Stimulated activated CD4-positive, alpha-beta T cell treated with anti-CD3 and anti-CD28 coated beads, Interleukin-4, amount 100 ng/mL, for 24 hours (primary cell): Measurements from ENCODE around the gene LLGL2.

Source experiments
- DNase-seq: peaks from one replicate; pipeline ENCODE4 v3.0.0-alpha.2; 2020

Gene LLGL2

GRCh38 chr17:75552425-75553294, 27.2 kb downstream of the LLGL2 start:
- no peak for DNase-seq

DNA sequence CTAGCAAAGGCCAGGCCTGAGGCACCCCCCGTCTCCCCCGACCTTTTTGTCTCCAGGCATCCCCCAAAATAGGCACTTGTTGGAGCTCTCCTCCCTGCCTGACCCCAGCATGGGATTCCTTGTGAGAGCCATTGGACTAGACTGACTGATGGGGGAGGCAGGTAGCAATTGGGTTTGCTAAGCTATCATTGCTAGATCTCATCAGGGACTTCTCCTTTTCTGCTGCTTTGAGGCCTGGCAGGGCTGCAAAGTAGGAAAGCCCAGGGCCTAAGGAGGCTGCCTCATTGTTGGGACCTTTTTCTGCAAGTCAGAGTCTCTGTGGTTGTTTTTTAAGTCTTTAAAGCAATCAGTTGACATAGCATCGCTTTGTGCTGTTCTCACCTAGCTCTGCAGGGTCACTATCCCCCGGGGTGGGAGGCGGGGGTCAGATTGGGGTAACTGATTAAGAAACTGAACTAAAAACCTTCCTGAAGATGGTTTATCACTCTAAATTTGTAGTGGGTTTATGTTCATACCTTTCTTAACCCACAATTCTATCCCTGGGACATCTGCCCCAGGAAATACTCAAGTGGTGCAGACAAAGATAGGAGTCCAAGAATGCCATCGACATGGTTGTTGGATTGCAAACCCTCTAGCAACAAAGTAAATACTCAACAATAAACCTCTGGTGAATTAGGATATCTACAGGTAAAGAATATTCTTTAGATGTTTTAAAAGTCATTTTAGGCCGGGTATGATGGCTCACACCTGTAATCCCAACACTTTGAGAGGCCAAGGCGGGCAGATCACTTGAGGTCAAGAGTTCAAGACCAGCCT, 28.0 kb downstream of the LLGL2 start:
- no peak for DNase-seq

- DNase-seq = no peak
These were observed 30.2 kb downstream of the LLGL2 start for GRCh38 chr17:75555679-75556153.

DNA sequence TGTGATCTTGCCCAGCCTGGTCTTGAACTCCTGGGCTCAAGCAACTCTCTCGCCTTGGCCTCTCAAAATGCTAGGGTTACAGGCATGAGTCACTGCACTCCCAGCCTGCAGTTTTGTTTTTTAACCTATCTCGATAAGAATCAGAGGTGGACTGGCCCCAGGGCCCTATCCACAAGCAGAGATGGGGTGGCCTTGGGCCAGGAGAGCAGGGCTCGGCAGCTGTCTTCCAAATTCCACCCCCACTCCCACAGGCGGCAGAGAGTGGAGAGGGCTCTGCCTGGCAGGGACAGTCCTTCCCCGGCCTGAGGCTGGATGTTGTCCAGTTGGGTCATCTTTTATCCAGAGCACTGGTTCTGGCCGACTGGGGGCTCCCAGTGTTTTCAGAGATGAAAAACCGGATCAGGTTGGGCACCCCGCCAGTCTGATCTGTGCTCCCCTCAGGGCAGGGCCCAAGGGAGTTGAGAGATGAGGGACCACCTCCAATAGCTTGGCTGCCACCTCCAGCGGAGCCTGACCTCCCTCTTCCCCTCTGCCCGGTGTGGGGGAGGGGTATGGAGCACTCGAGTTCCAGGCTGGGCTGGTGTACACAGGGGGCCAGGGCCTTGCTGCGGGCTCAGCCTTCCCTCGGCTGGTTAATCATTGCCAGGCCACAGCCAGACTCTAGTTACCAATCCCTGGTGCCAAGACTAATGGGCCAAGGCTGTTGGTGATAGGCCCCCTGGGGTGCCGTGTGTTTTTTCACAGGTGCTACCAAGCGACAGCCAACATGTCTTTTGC, 31.8 kb downstream of the LLGL2 start:
- DNase-seq = no peak

- DNase-seq = no peak
These were observed 32.6 kb downstream of the LLGL2 start for GRCh38 chr17:75557852-75558665.

DNA sequence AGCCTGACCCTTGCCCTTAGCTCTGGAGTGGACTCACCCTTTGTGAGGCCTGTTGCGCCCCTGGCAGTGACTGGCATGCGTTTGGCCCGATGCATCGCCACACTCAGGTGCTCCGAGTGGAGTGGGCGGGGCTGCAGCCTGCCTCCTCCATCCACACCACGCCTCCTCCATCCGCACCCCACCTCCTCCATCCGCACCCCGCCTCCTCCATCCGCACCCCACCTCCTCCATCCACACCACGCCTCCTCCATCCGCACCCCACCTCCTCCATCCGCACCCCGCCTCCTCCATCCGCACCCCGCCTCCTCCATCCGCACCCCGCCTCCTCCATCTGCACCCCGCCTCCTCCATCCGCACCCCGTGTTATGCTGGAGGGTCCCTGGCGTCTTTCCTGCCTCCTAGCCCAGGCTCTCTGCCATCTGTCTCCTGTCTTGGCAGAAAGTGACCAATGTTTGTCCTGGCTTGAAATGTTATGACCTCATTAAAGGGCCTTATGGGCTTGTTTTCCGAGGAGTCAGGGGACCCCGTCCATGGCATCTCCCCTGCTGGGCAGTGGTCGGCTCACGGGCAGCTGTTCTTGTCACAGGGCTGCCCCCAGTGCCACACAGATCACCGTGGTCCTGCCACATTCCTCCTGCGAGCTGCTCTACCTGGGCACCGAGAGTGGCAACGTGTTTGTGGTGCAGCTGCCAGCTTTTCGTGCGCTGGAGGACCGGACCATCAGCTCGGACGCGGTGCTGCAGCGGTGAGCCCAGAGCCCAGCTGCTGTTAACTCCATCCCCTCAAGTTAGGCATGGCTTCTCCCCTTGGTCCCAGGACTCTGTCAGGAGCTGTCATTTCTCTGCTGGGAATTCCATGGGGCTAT, 33.4 kb downstream of the LLGL2 start:
- no peak for DNase-seq

DNA sequence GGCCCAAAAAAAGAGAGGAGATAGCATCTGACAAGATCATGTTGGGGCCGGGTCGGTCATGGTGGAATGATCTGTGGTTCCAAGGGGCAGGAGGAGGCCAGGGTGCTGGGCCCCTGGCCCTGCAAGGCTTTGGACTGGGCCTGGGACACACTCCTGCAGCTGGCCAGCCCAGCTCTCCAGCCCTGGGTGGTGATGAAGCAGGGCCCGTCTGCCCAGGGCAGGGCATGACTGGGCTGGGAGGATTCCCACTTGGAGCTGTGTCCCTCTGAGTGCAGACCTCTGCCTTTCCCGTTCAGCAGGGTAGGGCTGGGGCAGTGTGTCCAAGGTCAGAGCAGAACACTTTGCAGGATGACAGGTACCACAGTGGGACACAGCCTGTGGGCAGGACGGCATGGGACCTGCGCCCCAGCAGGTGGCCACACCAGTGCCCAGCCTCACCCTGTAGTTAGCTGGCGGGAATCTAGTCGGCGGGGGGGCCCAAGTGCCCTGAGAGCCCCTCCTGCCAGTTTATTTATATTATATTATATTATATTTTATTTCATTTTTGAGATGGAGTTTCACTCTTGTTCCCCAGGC, 34.5 kb downstream of the LLGL2 start:
- no peak for DNase-seq

GRCh38 chr17:75561927-75562603, 36.6 kb downstream of the LLGL2 start:
- no peak for DNase-seq

GRCh38 chr17:75563063-75563758, 37.7 kb downstream of the LLGL2 start:
- DNase-seq = no peak

DNA sequence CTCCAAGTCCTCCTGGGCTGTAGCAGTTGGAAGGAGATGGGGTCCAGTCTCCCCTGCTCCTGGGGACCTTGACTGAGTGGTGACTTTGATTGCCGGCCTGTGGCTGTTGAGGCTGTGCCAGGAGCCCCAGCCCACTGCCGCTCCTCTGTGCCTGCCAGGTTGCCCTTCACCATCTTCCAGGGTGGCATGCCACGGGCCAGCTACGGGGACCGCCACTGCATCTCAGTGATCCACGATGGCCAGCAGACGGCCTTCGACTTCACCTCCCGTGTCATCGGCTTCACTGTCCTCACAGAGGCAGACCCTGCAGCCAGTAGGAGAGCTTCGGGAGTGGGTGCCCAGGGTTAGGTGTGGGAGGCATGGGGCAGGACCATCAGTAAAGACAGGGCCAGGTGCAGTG, 38.7 kb downstream of the LLGL2 start:
- DNase-seq = no peak

DNA sequence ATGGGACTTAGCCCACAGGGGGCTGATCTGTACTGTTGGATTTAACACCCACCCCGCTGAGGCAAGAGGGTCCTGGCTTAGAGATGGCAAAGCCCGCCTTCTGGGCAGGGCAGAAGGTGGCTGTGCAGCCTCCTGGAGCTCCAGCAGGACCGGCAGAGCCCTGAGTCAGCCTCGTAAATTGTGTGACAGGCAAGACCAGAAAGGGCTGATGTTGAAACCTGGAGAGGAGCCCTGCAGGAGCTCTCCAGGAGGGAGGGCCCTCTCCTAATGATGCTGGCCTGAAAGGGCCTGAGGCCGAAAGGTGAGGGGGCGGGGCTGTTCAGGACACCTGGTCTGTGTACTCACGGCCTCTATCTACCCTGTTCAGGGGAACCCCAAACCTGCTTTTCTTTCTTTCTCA, 39.6 kb downstream of the LLGL2 start:
- no peak for DNase-seq

DNA sequence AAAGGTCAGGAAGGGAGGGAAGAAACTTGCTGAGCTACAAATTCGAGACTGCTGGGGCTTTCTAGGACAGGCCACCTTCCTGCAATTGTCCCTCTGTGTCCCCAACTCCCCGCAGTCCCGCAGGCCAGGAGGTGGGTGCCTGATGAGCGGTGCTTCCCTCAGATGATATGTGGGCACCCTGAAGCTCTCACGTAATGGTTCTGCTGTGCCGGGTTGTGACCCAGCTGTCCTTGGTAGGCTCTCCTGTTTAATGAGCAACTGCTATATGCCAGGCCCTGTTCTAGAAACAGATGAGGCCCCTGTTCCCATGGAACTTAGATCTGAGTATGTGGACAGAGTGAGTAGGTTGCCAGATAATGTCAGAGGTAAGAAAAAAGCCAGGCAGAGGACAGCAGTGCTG, 40.1 kb downstream of the LLGL2 start:
- DNase-seq = no peak

DNA sequence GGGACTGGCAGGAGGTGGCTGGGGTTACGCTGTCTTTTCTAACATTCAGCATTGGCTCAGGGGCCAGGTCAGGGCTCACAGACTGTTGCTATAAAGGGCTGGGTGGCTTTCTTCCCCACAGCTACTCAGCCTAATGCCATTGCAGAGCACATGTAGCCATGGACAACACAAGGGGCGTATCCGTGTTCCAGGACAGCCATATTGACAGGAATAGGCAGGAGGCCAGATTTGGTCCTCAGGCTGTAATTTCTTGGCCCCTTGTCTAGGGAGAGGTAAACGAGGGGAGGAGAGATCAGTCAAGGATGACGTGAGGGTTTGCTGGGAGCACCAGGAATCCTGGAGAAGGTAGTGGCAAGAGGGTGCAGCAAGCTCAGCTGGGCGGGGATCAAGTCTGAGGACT, 40.9 kb downstream of the LLGL2 start:
- no peak for DNase-seq

DNA sequence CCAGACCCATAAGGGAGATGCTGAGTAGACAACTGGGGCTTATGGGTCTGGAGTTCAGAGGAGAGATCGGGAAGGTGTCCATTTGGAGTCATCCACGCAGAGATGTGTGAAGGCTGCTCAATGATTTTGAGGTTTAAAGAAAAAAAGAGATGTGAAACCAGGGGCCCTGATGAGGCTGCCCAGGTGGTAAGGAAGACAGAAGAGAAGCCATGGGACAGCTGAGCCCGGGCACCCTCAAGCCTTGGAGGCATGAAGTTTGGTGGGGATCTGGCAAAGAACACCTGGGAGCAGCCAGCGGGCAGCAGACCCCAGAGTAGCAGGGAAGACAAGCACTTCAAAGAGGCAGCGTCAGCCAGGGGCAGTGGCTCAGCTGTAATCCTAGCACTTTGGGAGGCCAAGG, 41.3 kb downstream of the LLGL2 start:
- no peak for DNase-seq

DNA sequence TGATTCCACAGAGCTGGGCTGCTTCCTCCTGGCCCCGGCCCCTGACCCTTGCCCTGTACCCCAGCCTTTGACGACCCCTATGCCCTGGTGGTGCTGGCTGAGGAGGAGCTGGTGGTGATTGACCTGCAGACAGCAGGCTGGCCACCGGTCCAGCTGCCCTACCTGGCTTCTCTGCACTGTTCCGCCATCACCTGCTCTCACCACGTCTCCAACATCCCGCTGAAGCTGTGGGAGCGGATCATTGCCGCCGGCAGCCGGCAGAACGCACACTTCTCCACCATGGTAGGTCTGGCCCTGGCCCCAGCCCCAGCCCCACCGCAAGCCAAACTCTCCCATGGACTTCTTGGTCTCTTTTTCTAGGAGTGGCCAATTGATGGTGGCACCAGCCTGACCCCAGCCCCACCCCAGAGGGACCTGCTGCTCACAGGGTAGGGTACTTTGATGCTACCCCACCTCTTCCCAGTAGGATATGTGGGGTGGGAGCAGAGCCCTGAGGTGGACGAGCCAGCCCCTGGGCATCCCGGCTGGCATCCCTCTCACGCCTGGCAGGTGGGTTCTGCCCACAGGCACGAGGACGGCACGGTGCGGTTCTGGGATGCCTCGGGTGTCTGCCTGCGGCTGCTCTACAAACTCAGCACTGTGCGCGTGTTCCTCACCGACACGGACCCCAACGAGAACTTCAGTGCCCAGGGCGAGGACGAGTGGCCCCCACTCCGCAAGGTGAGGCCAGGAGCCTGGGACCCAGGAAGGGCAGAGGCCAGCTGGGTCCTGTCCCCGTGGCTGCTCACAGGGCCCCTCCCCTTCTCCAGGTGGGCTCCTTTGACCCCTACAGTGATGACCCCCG, 43.1 kb downstream of the LLGL2 start:
- DNase-seq = no peak

DNA sequence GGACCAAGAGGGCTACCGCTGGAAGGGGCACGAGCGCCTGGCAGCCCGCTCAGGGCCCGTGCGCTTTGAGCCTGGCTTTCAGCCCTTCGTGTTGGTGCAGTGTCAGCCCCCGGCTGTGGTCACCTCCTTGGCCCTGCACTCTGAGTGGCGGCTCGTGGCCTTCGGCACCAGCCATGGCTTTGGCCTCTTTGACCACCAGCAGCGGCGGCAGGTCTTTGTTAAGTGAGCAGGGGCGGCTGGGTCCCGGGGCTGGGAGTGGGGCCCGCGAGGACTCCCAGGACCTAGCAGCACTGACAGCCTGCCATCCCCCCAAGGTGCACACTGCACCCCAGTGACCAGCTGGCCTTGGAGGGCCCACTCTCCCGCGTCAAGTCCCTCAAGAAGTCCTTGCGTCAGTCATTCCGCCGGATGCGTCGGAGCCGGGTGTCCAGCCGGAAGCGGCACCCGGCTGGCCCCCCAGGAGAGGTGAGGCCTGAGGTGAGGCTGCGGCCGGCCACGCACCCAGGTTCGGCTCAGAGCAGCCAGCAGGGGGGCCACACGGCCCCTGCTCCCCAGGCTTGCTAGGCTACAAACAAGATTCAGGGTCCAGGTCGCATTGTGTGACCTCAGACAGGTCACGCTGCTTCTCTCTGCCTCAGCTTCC, 44.7 kb downstream of the LLGL2 start:
- no peak for DNase-seq

- no peak for DNase-seq
These were observed 45.3 kb downstream of the LLGL2 start for GRCh38 chr17:75570772-75571171.

GRCh38 chr17:75571197-75571884, 45.8 kb downstream of the LLGL2 start:
- no peak for DNase-seq
